GM04504 (cell line): ENCODE results near the gene CAMK1.
A peak's percentile ranks its signal among the peaks of the same experiment; 100 is the strongest.

Experiments
- DNase-seq: peaks from one replicate; pipeline ENCODE4 v3.0.0-alpha.2; 2012; ENCODE audit warnings: low read depth

CAMK1 gene

DNA sequence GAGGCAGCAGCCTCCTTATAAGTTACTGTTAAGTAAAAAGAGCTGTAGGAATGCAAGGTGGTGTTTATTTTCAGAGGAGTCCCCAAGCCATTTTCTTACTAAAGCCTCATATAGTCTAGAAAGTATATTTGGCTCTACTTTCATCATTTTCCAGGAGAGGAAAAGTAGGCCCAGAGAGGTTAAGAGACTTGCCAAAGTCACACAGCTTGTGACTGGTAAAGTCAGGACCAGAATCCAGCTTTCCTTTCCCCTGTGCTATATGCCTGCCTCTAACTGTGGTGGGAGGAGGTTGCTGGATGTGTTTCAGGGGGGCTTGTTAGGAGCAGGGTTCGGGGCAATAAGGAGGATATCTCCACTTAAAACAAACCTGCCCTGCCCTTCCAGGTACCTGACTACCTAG, 27.2 kb downstream of the CAMK1 start:
- no peak for DNase-seq

DNA sequence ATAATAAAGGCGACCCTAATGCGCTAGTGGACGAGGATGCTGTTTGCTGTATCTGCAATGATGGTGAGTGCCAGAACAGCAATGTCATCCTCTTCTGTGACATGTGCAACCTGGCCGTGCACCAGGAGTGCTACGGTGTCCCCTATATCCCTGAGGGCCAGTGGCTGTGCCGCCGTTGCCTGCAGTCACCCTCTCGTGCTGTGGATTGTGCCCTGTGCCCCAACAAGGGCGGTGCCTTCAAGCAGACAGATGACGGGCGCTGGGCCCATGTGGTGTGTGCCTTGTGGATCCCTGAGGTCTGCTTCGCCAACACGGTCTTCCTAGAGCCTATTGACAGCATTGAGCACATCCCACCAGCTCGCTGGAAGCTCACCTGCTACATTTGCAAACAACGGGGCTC, 30.6 kb downstream of the CAMK1 start:
- DNase-seq = no peak

DNA sequence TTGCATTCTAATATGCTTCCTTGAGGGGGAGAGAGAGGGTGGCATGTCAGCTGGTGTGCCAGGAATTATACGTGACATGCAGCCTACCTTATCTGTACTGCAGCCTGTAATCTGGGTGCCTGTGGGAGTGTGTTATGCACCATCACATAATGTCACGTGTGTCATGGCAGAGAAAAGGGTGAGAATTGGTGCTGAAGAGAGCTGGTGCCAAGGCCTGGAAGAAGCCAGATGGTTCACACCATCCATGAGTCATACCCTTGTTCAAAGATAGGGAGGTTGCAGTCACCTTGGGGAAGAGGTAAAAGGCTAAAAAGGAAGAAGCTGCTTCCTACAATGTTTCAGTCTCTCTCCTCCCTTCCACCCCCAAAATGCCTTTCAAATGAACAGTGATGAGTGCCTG, 32.9 kb downstream of the CAMK1 start:
- DNase-seq = no peak

DNA sequence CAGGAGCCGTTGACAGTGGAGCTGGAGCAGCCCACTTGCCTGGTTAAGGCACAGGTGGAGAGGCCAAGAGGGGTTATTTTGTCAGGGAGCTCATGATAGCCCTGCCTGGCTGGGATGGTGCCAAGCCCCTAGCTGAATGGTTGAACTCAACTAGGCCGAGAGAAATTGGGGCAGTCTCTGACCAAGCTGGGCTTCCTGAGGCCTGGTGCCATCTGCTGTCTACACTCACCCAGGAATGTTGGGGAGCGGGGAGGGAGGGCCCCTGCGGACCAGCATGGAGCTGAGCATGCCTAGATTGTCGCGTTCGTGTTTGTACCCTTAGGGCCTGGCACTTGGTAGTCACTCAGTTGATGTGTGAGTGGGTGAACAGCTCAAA, 37.0 kb downstream of the CAMK1 start:
- no peak for DNase-seq

DNA sequence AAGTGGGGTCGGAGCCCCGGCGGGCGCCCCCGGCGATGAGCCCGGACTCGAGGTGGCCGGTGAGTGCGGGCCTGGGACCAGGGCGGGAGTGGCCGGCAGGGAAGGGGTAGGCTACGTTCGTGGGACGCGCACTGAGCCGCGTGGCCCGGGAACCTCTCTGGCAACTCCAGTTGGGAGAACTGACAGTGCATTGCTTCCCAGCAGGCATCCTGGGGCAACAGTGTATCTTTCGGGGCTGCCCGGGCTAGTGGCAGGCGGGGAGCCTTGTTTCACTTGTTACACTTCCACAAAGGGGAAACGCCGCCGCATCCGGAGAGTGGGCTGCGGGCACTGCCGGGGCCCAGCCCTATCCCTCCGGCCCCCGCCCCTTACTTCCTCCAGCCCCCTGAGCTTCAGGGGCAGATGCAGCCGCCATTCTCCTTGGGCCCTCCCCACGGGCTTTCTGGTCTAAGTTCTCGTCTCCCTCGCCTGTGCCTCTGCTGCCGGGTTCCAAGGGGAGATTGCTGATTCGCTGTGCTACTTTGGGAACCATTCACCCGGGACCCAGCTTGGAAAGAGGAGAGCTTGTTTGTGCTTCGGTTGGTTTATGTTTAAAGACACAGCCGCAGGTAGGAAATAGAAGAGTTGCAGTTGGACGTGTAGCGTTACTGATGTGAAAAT, 37.5 kb downstream of the CAMK1 start:
- DNase-seq = no peak

DNA sequence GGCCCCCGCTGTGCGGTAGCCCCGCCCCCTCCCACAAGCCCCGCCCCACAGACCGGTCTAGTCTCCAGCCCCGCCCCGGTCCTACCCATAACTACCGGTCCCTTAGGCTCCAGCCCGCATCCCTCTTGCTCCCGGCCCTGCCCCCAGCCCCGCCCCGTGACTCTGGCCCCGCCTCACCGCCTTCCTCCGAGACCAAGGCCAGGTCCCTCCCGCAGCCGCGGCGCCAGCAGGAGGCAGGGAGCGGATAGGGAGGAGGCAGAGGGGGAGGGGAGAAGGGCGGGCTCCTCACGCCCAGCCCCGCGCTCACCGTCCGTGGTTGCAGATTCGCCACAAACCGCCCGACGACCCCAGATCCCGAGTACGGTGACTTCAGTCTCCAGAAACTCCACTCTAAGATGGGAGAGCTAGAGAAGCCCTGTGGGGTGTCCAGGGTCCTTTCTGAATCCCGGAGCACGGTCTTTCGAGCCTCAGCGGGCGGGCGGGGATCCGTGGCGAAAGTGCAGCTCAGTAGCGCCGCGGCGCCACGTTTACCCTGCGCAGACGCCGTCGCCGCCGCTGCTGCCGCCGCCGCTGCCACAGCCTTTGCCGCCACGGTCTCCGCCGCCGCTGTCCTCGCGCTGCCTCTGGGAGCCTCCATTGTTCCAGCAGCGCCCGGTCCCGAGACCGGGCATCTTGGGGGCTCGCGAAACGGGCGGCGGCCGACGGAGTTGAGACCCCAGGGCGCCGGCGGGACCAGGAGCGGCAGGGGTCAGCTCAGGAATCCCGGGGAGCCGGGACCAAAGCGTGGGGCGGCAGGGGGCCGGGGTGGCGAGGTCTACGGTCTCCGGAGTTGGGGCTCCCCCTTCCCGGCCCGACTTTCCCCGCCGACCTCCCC, 38.3 kb downstream of the CAMK1 start, which contains the start of gene BRPF1:
Gene BRPF1, plus strand, starts transcription at position 530 of the 874 bp plus-strand sequence. CDS start 2,406 bp downstream, outside the sequence.
- peak; percentile 99 for DNase-seq

DNA sequence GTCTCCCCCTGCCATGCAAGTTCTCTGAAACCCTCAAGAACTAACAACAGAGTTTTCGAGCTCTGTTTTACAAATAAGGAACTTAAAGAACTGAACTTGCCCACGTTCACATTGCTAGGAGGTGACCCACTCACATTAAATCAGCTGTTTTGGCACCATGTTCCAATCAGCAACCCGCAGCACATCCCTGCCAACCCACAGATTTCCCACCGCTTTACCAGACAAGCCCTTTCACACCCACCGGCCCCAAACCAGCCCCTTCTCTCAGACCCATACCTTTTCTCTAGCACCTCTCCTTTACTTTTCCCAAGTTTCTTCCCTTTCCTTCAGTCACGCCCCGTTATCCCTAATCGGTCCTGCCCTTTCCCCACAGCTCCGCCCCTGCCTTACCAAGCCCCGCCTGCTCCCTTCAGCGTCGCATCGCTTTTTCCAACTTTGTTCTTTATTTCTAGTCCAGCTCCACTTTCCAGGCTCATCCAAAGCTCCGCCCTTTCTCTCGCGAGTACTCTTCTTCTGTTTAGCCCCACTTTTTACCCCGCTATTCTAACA, 39.0 kb downstream of the CAMK1 start:
- no peak for DNase-seq

DNA sequence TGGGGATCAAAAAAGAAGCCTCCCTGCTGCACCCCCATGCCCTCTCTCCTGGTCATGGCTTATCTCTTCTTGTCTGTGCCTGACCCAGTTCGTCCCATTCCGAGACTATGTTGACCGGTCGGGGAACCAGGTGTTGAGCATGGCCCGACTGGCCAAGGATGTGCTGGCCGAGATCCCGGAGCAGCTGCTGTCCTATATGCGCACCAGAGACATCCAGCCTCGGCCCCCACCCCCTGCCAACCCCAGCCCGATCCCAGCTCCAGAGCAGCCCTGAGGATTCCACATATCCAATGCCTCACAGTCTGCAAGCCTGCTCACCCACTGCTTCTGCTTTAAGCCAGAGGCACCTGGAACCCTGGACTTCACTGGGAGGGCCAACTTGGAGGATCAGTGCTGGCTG, 40.3 kb downstream of the CAMK1 start:
- DNase-seq = no peak

DNA sequence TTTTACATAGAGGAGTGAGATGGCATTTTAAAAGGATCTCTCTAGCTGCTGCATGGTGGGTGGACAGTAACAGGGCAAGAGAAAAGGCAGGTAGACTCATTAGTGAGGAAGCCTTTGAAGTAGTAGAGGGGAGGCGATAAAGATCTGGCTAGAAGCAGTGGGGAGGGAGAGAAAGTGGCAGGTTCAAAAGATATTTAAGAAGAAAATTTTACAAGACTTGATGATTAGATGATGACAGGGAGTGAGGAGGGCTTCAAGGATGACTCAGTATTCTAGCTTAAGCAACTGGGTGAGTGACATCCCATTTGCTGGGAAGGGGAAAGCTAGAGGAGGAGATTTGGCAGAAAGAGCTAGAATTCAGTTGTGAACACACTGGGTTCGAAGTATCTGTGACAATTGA, 42.0 kb downstream of the CAMK1 start:
- DNase-seq = no peak

DNA sequence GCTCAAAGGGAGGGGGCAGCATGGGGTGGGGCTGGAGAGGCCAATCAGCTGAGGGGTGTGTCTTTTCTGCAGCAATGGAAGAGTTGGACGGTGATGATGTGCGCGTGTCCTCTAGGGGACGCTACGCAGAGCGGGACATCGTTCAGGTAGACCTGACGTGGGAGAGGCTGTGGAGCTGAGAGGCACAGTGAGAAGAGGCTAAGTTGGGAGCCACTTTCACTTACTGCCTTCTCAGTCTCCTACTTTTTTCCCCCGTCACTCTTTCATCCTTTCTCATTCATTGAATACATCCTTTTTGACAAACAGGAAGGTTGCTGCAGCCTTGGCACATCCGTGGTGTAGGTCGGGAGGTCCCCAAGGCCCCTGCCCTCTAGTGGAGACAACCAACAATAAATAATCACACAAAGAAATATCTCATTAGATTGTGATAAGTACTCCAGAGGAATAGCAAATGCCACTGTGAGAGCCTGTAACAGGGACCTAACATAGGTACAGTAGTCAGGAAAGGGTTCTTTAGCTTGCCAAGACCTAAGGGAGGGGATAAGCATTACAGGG, 42.6 kb downstream of the CAMK1 start:
- DNase-seq = no peak

DNA sequence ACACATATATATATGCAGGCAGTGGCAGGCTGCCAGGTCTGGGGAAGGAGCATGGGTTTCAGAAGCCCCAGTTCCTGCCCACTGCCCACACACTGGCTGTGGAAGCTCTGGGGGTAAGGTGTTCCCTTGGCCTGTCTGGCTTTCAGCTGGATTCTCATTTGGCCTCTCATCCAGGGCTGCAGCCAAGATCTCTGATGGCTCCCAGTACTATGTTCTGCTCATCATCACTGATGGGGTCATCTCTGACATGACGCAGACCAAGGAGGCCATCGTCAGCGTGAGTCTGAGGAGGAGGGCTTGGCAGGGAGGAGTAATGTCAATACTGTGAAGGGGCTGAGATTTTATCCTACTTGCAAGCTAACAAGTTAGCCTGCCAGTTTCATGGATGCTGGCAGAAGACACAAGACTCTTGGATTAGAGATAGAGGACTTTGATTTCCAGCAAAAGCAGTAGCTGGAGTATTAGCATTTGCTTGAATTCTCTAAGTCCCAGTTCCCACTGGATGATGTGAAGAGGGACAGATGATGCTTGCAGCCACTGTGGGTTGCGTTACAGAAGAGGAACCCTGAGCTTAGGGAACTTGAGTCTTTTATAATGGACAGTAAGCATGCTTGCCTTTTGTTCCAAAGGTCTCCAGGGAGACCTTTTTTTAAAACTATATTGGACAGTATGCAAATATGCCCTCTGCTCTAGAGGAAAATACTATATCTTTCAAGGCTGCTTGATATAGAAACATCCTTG, 43.8 kb downstream of the CAMK1 start:
- no peak for DNase-seq

DNA sequence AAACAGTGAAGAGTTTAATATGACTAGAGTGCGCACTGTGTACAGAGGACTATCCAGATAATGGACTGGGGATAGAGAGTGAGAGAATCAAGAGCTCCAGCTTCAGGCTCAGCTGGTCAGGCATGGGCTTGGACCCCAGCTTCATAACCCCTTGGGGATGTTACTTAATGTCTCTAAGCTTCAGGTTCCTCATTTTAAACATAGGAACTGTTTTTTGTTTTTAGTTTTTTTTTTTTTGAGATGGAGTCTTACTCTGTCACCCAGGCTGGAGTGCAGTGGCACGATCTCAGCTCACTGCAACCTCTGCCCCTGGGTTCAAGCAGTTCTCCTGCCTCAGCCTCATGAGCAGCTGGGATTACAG, 48.1 kb downstream of the CAMK1 start:
- DNase-seq = no peak

DNA sequence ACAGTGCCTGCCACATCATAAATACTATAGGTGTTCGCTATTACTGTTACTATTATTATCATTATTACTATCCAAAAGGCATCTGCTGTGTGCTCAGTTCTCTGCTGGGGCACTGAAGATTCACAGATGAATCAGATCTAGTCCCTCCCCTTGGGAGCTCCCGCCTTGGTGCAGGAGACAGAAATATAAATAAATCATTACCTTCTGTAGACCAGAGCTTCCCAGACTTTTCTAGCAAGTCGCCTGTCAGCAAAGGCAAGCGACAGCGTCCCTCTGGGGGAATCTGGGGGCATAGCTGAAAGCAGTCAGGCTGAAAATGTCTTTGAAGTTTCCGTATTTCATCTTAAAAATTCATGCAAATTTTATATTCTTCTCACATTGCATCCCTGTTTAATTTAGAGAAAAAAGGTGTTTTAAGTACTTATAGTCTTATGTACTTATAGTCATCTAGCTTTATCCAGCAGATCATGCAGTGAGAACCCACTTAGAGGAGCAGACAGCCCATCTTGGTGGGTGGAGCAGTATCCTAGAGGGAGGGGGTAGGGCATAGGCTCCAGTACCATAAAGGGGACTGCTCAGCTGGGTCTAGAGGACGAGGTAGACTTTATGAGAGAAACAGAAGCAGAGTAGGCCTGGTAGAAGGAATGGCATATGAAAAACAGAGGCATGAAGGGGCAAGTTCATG, 48.6 kb downstream of the CAMK1 start:
- DNase-seq = no peak

DNA sequence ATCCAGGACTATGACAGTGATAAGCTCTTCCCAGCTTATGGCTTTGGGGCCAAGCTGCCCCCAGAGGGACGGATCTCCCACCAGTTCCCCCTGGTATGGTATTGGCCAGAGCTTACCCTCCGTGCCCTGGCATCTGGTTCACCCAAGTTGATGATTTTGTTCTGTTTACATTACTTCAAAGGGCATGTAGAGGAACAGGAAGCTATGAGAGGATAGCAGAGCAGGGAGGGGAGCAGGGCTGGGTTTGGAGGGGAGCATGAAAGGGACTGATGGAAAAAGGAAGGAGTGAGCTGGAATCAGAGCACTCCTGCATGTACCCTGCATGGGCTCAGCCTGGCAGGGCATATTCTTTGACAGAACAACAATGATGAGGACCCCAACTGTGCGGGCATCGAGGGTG, 51.6 kb downstream of the CAMK1 start:
- DNase-seq = no peak

DNA sequence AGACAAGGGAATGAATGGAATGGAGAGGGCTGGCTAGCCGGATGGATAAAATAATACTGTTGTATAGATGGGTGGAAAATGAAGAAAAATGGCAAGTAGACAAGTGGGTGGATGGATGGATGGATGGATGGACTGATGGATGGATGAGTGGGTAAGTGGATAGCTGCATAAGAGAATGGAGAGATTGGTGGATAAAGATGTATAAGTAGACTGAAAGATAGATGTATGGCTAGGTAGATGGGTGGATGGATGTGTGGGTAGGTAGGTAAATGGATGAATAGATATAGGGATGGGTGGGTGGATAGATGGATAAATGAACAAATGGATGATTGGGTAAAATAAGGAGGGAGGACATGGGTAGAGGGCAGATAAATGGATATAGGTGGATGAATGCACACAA, 52.2 kb downstream of the CAMK1 start:
- DNase-seq = no peak

DNA sequence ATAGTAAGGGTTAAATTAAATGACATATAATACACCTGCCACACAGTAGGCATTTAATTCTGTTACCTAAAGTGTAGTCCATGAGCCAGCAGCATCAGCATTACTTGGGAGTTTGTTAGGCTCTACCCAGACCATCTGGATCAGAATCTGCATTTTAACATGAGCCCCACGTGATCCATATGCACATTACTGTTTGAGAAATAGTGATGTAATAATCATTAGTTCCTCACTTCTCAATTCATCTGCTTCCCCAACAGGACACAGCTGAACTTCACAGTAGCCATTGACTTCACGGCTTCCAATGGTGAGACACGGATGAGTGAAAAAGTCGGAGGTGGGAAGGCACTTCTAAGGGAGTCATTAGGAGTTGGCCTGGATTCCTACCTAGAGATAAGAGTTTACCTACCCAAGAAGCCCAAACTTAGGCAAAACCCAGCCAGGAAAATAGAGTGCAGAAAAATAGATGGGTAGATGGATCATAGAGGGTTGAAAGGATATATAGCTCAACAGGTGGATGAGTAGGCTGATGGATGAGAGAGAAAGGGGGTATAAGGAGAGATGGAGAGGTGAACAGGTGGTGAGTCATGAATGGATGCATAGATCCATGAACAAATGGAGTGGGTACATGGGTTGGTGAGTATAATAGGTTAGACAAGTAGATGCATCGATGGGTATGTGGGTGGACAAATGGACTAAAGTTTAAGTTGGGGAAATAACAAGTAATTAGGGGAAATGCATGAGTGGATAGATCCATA, 52.8 kb downstream of the CAMK1 start:
- DNase-seq = no peak

DNA sequence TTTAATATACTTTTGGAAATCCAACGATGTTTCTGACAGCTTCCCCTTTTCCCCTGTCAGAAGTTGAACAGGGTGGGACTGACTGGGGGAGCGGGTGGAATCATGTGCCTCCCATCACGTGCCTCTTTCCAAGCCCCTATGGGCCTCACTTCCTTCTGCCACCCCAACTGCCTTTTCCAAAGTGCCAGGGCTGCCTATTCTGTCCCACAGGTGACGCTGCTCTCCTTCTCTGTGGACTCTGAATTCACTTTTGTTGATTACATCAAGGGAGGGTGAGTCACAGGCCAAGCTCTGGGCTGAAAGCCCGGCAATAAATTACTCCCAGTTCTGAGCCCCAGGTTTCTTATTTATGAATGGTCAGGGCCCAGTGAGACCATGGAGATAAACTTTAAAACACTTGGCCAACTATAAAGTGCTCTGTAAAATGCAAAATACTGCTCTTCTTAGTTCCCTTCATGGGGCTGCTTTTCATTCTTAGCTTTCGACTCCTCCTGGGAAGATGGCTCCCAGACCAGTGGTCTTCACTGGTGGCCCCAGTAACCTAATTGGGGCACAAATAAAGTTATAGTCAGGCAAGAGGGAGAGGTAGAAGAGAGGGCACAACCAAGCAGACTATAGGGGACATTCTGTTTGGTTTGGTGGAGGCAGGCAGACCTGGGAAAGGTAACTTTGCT, 53.8 kb downstream of the CAMK1 start:
- DNase-seq = peak; percentile 86

DNA sequence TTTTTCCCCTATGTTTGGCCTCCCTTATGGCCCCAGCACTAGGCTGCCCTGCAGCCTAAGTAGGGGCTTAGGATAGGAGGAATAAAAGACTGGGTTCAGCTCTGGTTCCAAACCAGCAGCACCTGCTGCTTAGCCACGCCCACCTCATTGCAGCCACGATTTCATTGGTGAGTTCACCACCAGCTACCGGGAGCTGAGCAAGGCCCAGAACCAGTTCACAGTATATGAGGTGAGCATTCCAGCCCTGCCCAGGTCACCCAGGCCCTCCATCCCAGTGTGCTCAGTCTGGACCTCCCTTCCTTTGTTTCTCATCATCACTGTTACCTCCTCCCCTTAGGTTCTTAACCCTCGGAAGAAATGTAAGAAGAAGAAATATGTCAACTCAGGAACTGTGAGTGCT, 54.6 kb downstream of the CAMK1 start:
- no peak for DNase-seq

DNA sequence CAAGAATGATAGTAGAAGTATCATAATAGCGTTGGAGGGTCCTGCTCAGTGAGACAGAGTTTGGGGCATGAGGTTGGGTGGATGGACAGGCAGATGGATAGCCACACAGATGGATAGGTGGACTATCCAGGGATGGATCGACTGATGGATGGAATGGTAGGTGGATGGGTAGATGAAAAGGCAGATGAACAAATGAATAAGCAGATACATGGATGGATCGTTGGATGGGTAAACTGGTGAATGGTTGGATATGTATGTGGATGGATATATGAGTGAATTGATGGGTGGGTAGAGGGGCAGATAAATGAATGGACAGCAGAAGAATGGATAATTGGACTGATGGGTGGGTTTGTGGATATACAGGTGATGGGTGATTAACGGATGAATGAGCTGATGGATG, 56.6 kb downstream of the CAMK1 start:
- DNase-seq = no peak

DNA sequence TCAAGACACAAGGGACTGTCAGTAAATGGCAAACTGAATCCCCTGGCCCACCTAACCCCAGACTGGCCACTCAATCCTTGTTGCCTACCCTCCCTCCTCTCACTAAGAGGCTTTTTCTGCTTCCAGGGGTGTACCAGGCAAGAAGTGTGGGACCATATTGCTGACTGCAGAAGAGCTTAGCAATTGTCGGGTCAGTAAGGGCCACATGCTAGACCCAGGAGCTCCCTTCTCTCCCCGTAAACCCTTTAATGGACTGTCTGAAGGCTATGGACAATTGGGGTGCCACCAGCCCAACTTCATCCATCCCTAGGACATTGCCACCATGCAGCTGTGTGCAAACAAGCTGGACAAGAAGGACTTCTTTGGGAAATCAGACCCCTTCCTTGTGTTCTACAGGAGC, 57.3 kb downstream of the CAMK1 start:
- DNase-seq = no peak
